K562 (cell line): ENCODE data around the gene POLR1A. TPM values are rescaled to one million over a fixed set of nuclear protein-coding genes. Genes with fewer than 3 reads are reported as not detected.

Experiments used
- E2F6 ChIP-seq, 2 experiments: IDR thresholded peaks; 2 replicates each; pipeline ENCODE4 v1.6.1; 2011; ENCODE audit warnings: borderline replicate concordance in 1 of 2, control low read depth in 1 of 2, low read depth in 1 of 2, low read length in 1 of 2, mild to moderate bottlenecking in 1 of 2, mixed read lengths in 1 of 2, moderate library complexity in 1 of 2; ENCODE audit not compliant: insufficient read depth in 1 of 2, insufficient read length in 1 of 2, poor library complexity in 1 of 2, severe bottlenecking in 1 of 2; ENCODE audit errors: extremely low read depth in 1 of 2
- ETV5 ChIP-seq: sonication (generic); formaldehyde crosslinking; IDR thresholded peaks from 2 replicates; pipeline ENCODE4 v1.4.0; 2020; ENCODE audit warnings: low read depth, mild to moderate bottlenecking, missing genetic modification reagents
- HINFP ChIP-seq: fragments of 450-650 bp; conservative IDR thresholded peaks from 2 replicates; pipeline ENCODE4 v1.6.1; 2016; ENCODE audit warnings: missing genetic modification characterization, low read depth, mild to moderate bottlenecking, control low read depth, missing compliant biosample characterization
- KLF10 ChIP-seq: fragments of 250-450 bp; sonication (Bioruptor Pico); IDR thresholded peaks from 2 replicates; pipeline ENCODE4 v1.6.1; 2021; ENCODE audit warnings: matching md5 sums
- NR2F6 ChIP-seq: fragments of 450-650 bp; formaldehyde crosslinking; IDR thresholded peaks from 2 replicates; pipeline ENCODE4 v1.4.0; 2020; ENCODE audit warnings: mild to moderate bottlenecking
- REST ChIP-seq, 2 experiments: fragments of 450-650 bp; formaldehyde crosslinking in 1 of 2; IDR thresholded peaks; 2 replicates each; pipeline versions ENCODE4 v1.4.0 to v1.6.1; 2014 to 2020; ENCODE audit warnings: mild to moderate bottlenecking in 2 of 2, borderline replicate concordance in 1 of 2, low read depth in 1 of 2
- ZBTB12 ChIP-seq: fragments of 250-450 bp; sonication (Bioruptor Pico); IDR thresholded peaks from 2 replicates; pipeline ENCODE4 v1.4.0; 2020
- ZNF445 ChIP-seq: fragments of 250-450 bp; sonication (Bioruptor Pico); IDR thresholded peaks from 2 replicates; pipeline ENCODE4 v1.4.0; 2020; ENCODE audit warnings: low read depth, mild to moderate bottlenecking, moderate library complexity
- polyA plus RNA-seq, 8 experiments: library from polyadenylated mRNA; depleted of rRNA in 4 of 8; stranded (reverse) in 5 of 8; unstranded in 3 of 8; fragments of >200 nt; fragmentation: Nextera tagmentation in 2 of 8; fragmentation: Illumina TruSeq in 1 of 8; extraction: Ambion mirVana in 2 of 8; extraction: Trizol in 1 of 8; gene quantifications; 2 replicates each; pipeline versions ENCODE4 v1.2.1 to v1.2.3, GENCODE V29; 2011 to 2014; ENCODE audit warnings: inconsistent platforms in 1 of 8, missing spikeins in 1 of 8
- total RNA-seq, 7 experiments: library from RNA; depleted of rRNA in 6 of 7; stranded (reverse); fragments of >200 nt in 6 of 7; fragmentation: Illumina TruSeq in 2 of 7; extraction: Trizol in 2 of 7; gene quantifications; 2 replicates each; pipeline versions ENCODE4 v1.2.1 to v1.2.3, GENCODE V29; 2011 to 2021; ENCODE audit warnings: low replicate concordance in 1 of 7
- TF ChIP-seq, protein P1 (sequence below): fragments of 450-650 bp; conservative IDR thresholded peaks from 2 replicates; pipeline ENCODE4 v1.6.1; 2016; ENCODE audit warnings: missing genetic modification characterization, low read depth, mild to moderate bottlenecking, missing compliant biosample characterization, moderate library complexity

POLR1A gene
- total and polyA plus RNA-seq, 9 of the 15 experiments (the other 6 are each of a cell fraction or from before 2014, with no cell fraction given): 3.0 to 72.1 (median 21.8) TPM

DNA sequence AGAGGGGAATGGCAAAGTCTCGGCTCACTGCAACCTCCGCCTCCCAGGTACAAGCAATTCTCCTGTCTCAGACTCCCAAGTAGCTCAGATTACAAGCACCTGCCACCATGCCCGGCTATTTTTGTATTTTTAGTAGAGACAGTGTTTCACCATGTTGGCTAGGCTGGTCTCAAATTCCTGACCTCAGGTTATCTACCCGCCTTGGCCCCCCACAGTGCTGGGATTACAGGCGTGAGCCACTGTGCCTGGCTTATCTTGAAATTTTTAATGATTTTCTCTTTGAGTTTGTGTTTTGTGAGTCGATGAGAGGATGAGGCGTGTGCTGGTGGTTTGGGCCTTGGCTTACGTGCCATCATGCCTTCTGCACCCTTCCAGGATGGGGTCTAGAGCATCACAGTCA, 115.6 kb downstream of the POLR1A start (continued):
- TF ChIP-seq REST (IDR thresholded peaks at IDR 0.05; ENCODE audit: borderline replicate concordance) (no peak), REST (CRISPR knock-in tag; IDR thresholded peaks at IDR 0.05; ENCODE audit: low read depth) (no peak), NR2F6 (CRISPR knock-in tag) (no peak), ZNF445 (CRISPR knock-in tag) (no peak), HINFP (tag) (no peak), KLF10 (no peak), ZBTB12 (CRISPR knock-in tag) (no peak), ETV5 (CRISPR knock-in tag) (no peak), E2F6 (IDR thresholded peaks at IDR 0.05; ENCODE audit: borderline replicate concordance in 1 of 2, extremely low read depth in 1 of 2, insufficient read depth in 1 of 2, insufficient read length in 1 of 2, low read depth in 1 of 2, low read length in 1 of 2, poor library complexity in 1 of 2, severe bottlenecking in 1 of 2) (no peak)
- TF ChIP-seq, protein P1, sequence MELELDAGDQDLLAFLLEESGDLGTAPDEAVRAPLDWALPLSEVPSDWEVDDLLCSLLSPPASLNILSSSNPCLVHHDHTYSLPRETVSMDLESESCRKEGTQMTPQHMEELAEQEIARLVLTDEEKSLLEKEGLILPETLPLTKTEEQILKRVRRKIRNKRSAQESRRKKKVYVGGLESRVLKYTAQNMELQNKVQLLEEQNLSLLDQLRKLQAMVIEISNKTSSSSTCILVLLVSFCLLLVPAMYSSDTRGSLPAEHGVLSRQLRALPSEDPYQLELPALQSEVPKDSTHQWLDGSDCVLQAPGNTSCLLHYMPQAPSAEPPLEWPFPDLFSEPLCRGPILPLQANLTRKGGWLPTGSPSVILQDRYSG: 0 out of 2 replicates have a peak, but pooled peaks have one; percentile 23
